HG03354 (cell line): ENCODE results near the gene RNF125.
A peak's percentile ranks its signal among the peaks of the same experiment; 100 is the strongest.

ENCODE experiments used
- ATAC-seq: cut with Tn5 transposase; IDR thresholded peaks from one replicate; pipeline ENCODE4 v1.9.1; 2021; ENCODE audit warnings: mild to moderate bottlenecking; ENCODE audit not compliant: unreplicated experiment, poor library complexity, severe bottlenecking

Gene RNF125

GRCh38 chr18:32021756-32022564, 3.3 kb downstream of the RNF125 start:
- no peak for ATAC-seq

DNA sequence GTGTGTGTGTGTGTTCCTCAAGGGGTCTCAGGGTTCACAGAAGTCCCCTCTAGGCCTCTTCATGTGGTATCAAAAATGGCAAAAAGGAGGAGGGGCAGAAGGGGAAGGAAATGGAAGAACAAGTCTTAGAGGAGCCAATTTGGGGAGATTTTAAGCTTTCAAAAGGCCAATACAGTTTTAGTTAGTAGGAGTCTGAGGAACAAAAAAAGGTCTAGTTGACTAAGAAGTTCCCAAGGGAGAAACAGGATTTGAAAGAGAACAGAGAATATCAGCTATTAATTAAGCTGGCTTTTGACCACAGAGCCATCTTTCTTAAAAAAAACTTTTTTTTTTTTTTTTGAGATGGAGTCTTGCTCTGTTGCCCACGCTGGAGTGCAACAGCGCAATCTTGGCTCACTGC, 7.1 kb downstream of the RNF125 start:
- ATAC-seq: no peak

DNA sequence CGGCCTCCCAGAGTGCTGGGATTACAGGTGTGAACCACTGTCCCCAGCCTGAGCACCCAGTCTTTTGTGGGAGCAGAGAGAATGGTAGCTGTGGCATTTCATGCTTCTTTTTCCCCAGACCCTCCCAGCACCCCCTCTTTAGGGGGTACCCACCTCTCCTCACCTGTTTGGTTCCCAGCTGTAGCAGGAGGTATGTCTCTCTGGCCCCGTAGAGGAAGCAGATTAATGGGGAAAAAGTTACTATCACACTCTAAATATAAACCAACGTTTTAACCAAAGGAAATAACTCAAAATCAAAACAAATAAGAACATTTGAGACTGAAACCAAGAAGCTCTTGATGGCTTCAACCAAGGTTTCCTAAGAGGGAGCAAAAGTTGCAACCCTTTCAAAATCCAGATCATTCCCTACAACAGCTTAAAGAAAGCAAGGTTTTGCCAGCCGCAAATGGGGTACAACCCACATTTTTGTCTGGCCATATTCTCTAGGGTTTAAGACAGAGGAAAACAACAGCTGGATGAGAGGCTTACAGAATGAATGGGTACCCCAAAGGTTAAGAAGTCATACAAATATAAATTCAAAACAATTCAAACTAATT, 8.0 kb downstream of the RNF125 start:
- no peak for ATAC-seq

GRCh38 chr18:32029558-32029957, 10.9 kb downstream of the RNF125 start:
- ATAC-seq: no peak

DNA sequence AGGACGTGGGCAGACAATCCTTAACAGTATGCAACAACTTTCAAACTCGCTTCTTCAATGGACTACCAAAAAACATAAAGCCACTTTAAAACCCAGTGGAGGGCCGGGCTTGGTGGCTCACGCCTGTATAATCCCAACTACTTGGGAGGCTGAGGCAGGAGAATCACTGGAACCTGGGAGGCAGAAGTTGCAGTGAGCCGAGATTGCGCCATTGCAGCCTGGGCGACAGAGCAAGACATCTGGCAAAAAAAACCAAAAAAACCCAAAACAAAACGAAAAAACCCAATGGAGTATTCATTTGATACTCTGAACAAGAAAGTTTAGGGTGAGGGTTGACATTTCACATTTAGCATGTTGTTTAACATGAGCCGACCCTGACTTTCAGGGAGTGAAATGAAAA, 14.0 kb downstream of the RNF125 start:
- no peak for ATAC-seq

GRCh38 chr18:32036506-32037180, 18.0 kb downstream of the RNF125 start:
- no peak for ATAC-seq

GRCh38 chr18:32037616-32038015, 19.0 kb downstream of the RNF125 start:
- ATAC-seq: no peak

- peak; percentile 82 for ATAC-seq
Measured at GRCh38 chr18:32040936-32041335, 22.3 kb downstream of the RNF125 start.

DNA sequence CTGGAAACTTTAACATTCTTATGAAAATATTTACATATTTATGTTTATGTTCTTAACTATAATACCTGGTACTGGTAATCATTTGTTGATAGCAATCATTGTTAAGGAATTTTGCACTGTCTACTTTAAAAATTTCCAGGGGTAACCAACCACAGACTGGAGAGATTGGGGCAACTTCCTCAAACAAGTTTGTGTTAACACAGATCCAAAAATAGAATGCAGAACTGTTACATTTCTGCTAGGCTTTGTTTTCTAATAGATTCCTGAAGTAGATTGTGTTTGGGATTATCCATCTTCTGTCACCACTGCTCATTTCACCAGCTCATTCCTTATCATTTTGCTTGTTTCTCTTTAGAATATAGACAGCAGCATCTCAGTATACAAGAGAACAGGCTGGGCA, 23.7 kb downstream of the RNF125 start:
- no peak for ATAC-seq

DNA sequence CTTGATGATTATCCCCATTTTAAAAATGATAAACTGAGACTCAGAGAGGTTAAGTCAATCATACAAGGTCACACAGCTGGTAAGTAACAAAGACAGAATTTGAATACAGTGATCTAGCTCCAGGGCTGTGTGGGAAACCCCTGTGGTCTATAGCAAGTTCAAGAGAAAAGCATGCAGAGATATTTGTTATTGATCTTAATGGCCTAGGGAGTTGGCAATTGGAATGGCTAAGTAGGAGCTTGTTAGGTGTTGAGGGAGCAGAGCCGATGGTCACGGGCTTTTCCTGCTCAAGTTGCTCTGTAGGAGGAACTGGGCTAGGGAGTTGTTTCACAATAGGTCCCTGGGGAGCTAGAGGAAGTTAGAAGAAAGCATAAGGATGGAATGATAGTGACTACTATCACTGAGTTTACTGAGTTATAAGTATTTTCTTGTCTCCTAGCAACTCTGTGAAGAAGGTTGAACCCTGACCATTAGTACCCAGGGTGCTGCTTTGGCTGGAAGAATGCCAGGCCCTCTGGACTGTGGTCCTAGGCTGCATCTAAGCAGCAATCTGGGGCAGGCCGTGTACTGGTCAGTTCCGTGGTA, 30.0 kb downstream of the RNF125 start:
- ATAC-seq: peak; percentile 81

GRCh38 chr18:32049393-32050171, 31.0 kb downstream of the RNF125 start:
- peak; percentile 40 for ATAC-seq

- ATAC-seq: no peak
Measured at GRCh38 chr18:32056613-32057358, 38.2 kb downstream of the RNF125 start.

DNA sequence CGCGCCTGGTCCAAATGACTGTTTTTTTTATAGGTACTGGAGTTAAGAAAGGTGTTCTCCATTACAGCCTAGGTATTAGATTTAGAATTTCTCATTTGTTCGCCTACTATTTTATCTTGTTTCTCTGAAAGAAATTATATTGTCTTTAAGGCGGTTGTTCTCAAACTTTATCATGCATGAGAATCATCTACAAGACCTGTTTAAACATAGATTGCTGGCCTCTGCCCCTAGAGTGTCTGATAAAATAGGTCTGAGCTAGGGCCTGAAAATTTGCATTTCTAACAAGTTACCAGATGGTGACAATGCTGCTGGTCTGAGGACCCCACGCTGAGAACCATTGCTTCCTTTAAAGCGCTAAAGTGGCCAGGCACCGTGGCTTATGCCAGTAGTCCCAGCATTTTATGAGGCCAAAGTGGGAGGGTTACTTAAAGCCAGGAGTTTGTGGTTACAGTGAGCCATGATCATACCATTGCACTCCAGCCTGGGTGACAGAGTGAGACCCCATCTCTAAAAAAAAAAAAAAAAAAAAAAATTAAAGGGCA, 39.1 kb downstream of the RNF125 start:
- ATAC-seq: no peak

GRCh38 chr18:32060026-32060425, 41.4 kb downstream of the RNF125 start:
- ATAC-seq: no peak

DNA sequence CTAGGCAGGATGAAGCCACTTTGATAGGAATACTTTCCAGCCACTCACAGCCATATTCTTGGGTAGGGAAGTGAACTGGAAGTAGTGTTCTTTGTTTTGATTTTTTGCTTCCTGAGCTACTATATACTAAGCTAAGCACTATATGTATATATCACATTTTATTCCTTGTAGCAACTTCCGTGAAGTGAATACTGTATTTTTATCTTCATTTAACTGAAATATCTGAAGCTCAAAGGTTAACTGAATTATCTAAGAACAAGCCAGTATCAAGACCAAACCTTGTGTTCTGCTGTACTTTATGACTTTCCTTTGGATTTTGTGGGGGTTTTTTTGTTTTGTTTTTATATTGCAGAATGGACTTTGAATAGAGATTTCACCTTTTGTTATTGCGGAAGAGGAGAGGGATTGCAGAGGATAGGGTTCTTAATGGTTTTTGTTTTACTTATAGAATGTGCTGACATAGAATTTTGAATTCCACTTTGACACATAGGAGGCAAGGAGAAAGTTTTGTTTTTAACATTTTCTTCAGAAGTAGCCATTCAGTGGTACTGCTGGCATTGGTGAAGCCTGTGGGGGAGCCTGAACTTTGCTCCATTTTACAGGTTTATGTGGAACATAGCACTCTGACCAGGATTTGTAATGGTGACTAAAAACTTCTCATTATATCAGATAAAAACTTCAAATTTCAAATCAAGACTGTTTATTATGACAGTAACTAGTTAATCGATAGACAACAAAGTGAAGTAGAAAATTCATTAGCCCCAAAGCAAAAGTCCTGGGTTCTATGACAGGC, 48.9 kb downstream of the RNF125 start:
- ATAC-seq: no peak

- ATAC-seq: no peak
Measured at GRCh38 chr18:32072321-32072720, 53.7 kb downstream of the RNF125 start.

- ATAC-seq: no peak
Measured at GRCh38 chr18:32074206-32074605, 55.6 kb downstream of the RNF125 start.

GRCh38 chr18:32078845-32079244, 60.2 kb downstream of the RNF125 start:
- ATAC-seq: no peak
